KOPT-K1 (cell line): Measurements from ENCODE around the gene ZC3HAV1L.
"Not testable (repeated sequence)": the region's sequence is repeated elsewhere in the genome, so short reads cannot be mapped to it uniquely, and the experiment has no call there.

Experiments used
- H3K27ac ChIP-seq: fragments of 200-600 bp; sonication (generic); 2 replicates; pipeline ENCODE4 v1.5.1; 2016; ENCODE audit warnings: antibody characterized with exemption, mild to moderate bottlenecking, low read depth, low read length; ENCODE audit not compliant: poor library complexity, severe bottlenecking
- H3K36me3 ChIP-seq: fragments of 200-600 bp; sonication (generic); 2 replicates; pipeline ENCODE4 v1.5.1; 2017; ENCODE audit warnings: antibody characterized with exemption, mild to moderate bottlenecking, low read length, moderate library complexity; ENCODE audit not compliant: insufficient read depth
- H3K9me3 ChIP-seq: fragments of 200-600 bp; sonication (generic); 2 replicates; pipeline ENCODE4 v1.5.1; 2017; ENCODE audit warnings: antibody characterized with exemption, low read length, mild to moderate bottlenecking; ENCODE audit not compliant: insufficient read depth, poor library complexity, severe bottlenecking

ZC3HAV1L gene

DNA sequence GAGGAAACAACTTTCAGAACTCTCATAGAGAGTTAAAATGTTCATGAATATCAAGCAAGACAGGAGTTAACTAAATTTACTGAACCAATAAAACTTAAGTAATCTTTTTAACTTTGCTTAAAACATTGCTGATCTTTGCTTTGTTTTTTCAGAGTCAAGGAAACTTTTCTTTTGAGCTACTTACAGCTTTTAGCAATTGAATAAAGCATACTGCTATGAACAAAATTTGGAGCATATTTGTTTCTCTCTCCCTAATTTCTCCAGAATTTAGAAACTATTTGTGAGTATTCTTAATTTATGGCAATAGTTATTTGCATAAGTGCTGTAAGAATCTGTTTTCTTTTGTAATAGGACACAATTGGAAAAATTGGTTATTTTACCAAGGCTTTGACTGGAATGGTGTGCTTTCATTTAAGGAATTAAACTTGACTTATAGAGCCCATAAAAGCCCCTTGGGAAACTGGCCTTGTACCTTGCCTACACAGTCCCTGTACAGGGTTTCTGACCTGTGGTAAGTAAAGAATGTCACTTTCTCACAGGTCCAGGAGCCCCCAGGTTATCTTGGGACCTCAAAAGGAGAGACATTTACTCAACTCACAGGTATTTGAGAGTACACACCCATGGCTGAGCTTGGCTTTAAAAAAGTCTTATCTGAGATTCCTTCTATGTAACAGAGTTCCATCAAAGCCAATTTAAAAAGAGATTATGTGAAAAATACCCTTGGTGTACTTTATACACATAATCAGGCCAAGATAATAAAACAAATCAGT is 31.3 kb downstream of the ZC3HAV1L start:
- peaks cover 41% of the 10 kb centered on the region for H3K9me3 ChIP-seq
- no peak overlapping the region for H3K27ac ChIP-seq
- no peaks in the 10 kb centered on the region for H3K36me3 ChIP-seq

DNA sequence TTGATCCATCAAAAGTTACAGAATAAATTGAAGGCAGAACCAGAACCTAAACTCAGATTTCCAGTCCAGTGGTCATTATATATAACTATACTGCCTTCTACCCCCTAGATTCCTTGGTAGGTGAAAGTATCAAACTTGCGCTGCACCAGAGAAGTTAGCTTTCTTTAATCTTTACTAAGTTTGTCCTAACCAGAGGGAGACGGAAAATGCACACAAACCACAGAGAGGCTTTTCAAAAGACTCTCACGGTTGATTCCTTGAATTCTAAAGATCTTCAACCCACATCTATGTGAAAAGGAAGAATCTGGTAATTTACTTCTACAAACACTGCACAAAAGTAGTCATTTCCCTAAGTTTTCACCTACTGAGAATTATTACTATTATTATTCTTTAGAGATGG is 36.4 kb downstream of the ZC3HAV1L start:
- Histone ChIP-seq H3K27ac (no peak overlapping the region), H3K9me3 (peaks cover 25% of the 10 kb centered on the region), H3K36me3 (no peaks in the 10 kb centered on the region)

DNA sequence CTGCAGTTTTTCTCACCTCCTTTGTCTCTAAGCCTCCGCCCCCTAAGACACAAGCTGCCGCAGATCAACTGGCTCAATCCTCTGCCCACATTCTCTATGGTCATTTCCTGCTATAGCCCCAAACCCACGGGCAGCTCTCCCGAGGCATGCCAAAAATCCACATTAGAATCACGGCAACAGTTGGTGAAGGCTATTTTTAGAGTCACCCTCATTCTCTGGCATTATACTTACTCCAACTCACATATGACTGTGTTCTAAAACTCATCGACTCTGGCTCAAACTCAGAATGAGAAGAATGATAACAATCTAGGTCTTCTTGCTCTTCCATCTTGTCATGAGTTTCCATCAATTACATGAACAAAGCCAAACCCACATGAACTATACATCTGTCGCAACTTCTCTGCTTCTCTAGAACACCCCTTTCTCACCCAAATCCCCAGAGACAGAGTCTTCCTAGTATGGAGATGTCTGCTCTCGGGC is 43.8 kb downstream of the ZC3HAV1L start:
- H3K27ac ChIP-seq = no peak overlapping the region
- H3K9me3 ChIP-seq = peaks cover 15% of the 10 kb centered on the region
- H3K36me3 ChIP-seq = no peaks in the 10 kb centered on the region

GRCh38 chr7:138987686-138988085 is 48.2 kb downstream of the ZC3HAV1L start:
- Histone ChIP-seq H3K27ac (no peak overlapping the region), H3K9me3 (peaks cover 15% of the 10 kb centered on the region), H3K36me3 (no peaks in the 10 kb centered on the region)

DNA sequence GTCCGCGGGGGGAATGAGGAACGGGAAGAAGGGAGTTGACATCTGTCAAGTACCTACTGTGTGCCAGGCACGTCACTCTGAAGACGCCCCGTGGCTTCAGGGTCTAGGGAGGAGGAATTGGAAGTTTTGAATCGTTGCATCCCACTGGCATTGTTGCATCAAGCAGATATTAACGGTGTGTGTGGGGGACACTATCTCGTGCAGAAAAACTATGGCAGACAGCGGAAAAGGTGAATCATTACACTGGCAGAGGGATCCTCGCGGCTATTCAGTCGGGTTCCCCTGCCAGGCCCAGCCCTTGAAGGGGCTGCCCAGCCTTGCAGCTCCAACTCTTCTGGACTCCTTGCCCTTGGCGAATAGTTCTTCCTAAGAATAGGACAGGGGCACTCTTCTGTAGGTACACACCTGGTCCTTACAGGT is 53.6 kb downstream of the ZC3HAV1L start:
- H3K9me3 ChIP-seq = no peaks in the 10 kb centered on the region
- no peaks in the 10 kb centered on the region for H3K36me3 ChIP-seq
- H3K27ac ChIP-seq = no peak overlapping the region

GRCh38 chr7:138981332-138982203 is 54.3 kb downstream of the ZC3HAV1L start, which contains the start of gene KIAA1549:
Gene KIAA1549, minus strand, starts transcription at chr7:138981389. Its CDS starts 120 bp downstream, at chr7:138981269.
- Histone ChIP-seq H3K36me3 (no peaks in the 10 kb centered on the region), H3K27ac (no peak within 1 kb of the TSS), H3K9me3 (no peaks in the 10 kb centered on the region)

- Histone ChIP-seq H3K27ac (no peak overlapping the region), H3K9me3 (no peaks in the 10 kb centered on the region), H3K36me3 (no peaks in the 10 kb centered on the region)
These were observed 55.1 kb downstream of the ZC3HAV1L start for GRCh38 chr7:138980563-138981291.

- H3K36me3 ChIP-seq = no peaks in the 10 kb centered on the region
- H3K9me3 ChIP-seq = no peaks in the 10 kb centered on the region
- no peak overlapping the region for H3K27ac ChIP-seq
These were observed 55.8 kb downstream of the ZC3HAV1L start for GRCh38 chr7:138979988-138980562.

DNA sequence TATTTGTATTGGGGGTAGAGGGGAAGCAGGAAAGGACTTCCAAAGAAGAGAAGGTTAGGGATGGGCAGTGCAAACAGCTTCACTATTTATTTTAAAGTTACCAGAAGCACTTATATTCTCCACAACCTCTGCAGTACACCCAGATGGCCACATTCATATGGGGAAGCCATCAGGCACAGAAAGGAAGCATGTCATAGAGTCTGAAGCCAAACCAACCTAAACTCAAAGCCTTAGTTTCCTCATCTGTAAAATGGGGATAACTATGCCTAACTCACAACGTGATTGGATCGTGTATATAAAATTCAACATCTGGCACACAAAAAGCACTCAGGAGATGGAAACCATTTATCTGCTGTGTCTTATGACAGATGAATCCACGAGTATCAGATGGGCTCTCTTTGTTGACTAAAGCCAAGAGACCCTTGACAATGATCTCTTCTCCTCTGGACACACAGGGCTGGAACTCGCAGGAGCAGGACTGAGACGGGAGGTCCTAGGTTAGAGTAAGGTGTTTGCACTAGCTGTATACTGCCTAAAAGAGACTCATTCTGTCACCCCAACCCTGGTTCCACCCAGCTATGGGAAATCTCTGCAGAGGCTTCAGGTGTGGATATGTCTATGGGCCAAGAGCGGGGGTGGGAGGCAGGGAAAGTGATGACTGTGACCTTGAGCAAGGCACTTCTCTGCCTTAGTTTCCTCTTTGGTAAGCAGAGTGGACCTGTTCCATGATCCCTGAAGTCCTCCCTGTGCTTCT is 56.4 kb downstream of the ZC3HAV1L start:
- no peaks in the 10 kb centered on the region for H3K9me3 ChIP-seq
- H3K27ac ChIP-seq = no peak overlapping the region
- no peaks in the 10 kb centered on the region for H3K36me3 ChIP-seq

GRCh38 chr7:138978541-138979184 is 57.2 kb downstream of the ZC3HAV1L start:
- H3K36me3 ChIP-seq = no peaks in the 10 kb centered on the region
- H3K9me3 ChIP-seq = no peaks in the 10 kb centered on the region
- H3K27ac ChIP-seq = no peak overlapping the region

GRCh38 chr7:138976161-138976560 is 59.7 kb downstream of the ZC3HAV1L start:
- not testable (repeated sequence) for H3K9me3 ChIP-seq, H3K27ac ChIP-seq

More at GRCh38 chr7:138976161-138976560, 59.7 kb downstream of the ZC3HAV1L start:
- not testable (repeated sequence) for H3K36me3 ChIP-seq
